T47D (cell line): ENCODE measurements around the gene LEKR1.

ENCODE experiments used
- DNase-seq, 2 experiments: peaks; one replicate each; pipeline versions ENCODE4 v3.0.0 to v3.0.0-alpha.2; 2011 to 2012; ENCODE audit warnings: low read depth in 1 of 2, low spot score in 1 of 2
- JUND ChIP-seq: IDR thresholded peaks from 2 replicates; pipeline ENCODE4 v1.6.1; 2012; ENCODE audit warnings: low read depth
- in situ Hi-C: cut with HindIII; loops from 2 replicates; pipeline ENCODE4 v1.10.0; 2016; ENCODE audit warnings: low sequenced_read_pairs, low pct_unique_long_range_greater_than_20kb

The LEKR1 gene

GRCh38 chr3:157082305-157082982 is 256.3 kb downstream of the LEKR1 start:
- TF ChIP-seq JUND: no peak
- no peak for DNase-seq
- in situ Hi-C loops: no loop called here

- TF ChIP-seq JUND: no peak
- in situ Hi-C loops: no loop called here
- DNase-seq: no peak
Measured at GRCh38 chr3:157083824-157084223, 257.7 kb downstream of the LEKR1 start.

- in situ Hi-C loops: no loop called here
- DNase-seq: no peak
- no peak for TF ChIP-seq JUND
Measured at GRCh38 chr3:157086060-157086750, 260.1 kb downstream of the LEKR1 start.

GRCh38 chr3:157086775-157087174 is 260.6 kb downstream of the LEKR1 start:
- no peak for TF ChIP-seq JUND
- in situ Hi-C loops: no loop called here

GRCh38 chr3:157087373-157087772 is 261.2 kb downstream of the LEKR1 start:
- no peak for TF ChIP-seq JUND
- no peak for DNase-seq
- in situ Hi-C loops: no loop called here

More at GRCh38 chr3:157086775-157087174, 260.6 kb downstream of the LEKR1 start:
- no peak for DNase-seq

- in situ Hi-C loops: no loop called here
- DNase-seq: no peak
- TF ChIP-seq JUND: no peak
Measured at GRCh38 chr3:157087780-157088600, 261.8 kb downstream of the LEKR1 start.

- in situ Hi-C loops: no loop called here
- no peak for TF ChIP-seq JUND
- peak; percentile 94 to 97 for DNase-seq
Measured at GRCh38 chr3:157088601-157089454, 262.7 kb downstream of the LEKR1 start.

- in situ Hi-C loops: no loop called here
- no peak for DNase-seq
- no peak for TF ChIP-seq JUND
Measured at GRCh38 chr3:157089455-157090221, 263.5 kb downstream of the LEKR1 start.

- no peak for DNase-seq
- TF ChIP-seq JUND: no peak
- in situ Hi-C loops: no loop called here
Measured at GRCh38 chr3:157091083-157091833, 265.1 kb downstream of the LEKR1 start.

- in situ Hi-C loops: no loop called here
- DNase-seq: no peak
Measured at GRCh38 chr3:157092230-157092629, 266.1 kb downstream of the LEKR1 start.

GRCh38 chr3:157093096-157093495 is 266.9 kb downstream of the LEKR1 start:
- no peak for DNase-seq
- in situ Hi-C loops: no loop called here
- no peak for TF ChIP-seq JUND

More at GRCh38 chr3:157092230-157092629, 266.1 kb downstream of the LEKR1 start:
- TF ChIP-seq JUND: no peak
